Measurements from ENCODE around the gene PTPRU.

PTPRU gene

DNA sequence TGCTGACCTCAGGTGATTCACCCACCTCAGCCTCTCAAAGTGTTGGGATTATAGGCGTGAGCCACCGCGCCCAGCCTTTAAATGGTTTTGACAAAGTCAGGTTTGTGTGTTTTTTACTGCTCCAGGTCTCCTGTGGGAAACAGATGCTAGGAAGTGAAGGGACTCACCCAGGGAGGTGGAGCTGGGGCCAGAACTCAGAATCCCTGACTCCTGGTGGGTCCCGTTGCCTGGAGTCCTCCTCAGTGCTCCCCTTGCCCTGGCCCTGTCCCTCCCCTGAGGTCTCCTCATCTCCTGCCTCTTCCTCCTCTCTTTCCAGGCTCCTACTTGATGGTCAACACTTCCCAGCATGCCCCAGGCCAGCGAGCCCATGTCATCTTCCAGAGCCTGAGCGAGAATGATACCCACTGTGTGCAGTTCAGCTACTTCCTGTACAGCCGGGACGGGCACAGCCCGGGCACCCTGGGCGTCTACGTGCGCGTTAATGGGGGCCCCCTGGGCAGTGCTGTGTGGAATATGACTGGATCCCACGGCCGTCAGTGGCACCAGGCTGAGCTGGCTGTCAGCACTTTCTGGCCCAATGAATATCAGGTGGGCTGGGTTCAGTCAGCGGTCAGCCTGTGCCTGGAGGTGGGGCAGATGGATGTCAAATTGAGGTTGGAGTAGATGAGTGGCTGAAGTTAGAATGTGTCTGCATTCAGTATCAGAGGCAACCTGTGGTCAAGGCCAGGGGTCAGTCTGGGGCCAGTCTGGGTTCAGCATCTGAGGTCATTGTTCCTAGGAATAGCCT, 22.1 kb downstream of the PTPRU start:
- H3K9me3 ChIP-seq (ENCODE audit: control insufficient read depth, low read length): no peaks in the 10 kb centered on the region
- H3K36me3 ChIP-seq (ENCODE audit: control insufficient read depth, insufficient read depth, low read length, severe bottlenecking): peaks cover 4% of the 10 kb centered on the region
- H3K27me3 ChIP-seq (replicated peaks; ENCODE audit: control insufficient read depth, insufficient read depth, low read length): no peaks in the 10 kb centered on the region
- no peak overlapping the region for H3K9ac ChIP-seq (ENCODE audit: low read length)
- DNase-seq (ENCODE audit: low read depth): no peak
- peaks cover 6% of the 10 kb centered on the region for H3K4me1 ChIP-seq (ENCODE audit: control insufficient read depth, insufficient read depth, low read length)
- H3K4me3 ChIP-seq (ENCODE audit: low read length): no peak overlapping the region

- DNase-seq (ENCODE audit: low read depth): no peak
- H3K36me3 ChIP-seq (ENCODE audit: control insufficient read depth, insufficient read depth, low read length, severe bottlenecking): peaks cover 4% of the 10 kb centered on the region
- peak overlapping the region; percentile 66 for H3K9ac ChIP-seq (ENCODE audit: low read length)
- H3K27me3 ChIP-seq (replicated peaks; ENCODE audit: control insufficient read depth, insufficient read depth, low read length): no peaks in the 10 kb centered on the region
- peaks cover 6% of the 10 kb centered on the region for H3K4me1 ChIP-seq (ENCODE audit: control insufficient read depth, insufficient read depth, low read length)
- H3K4me3 ChIP-seq (ENCODE audit: low read length): peak overlapping the region; percentile 78
- H3K9me3 ChIP-seq (ENCODE audit: control insufficient read depth, low read length): no peaks in the 10 kb centered on the region
Measured at GRCh38 chr1:29258976-29259801, 22.9 kb downstream of the PTPRU start.

DNA sequence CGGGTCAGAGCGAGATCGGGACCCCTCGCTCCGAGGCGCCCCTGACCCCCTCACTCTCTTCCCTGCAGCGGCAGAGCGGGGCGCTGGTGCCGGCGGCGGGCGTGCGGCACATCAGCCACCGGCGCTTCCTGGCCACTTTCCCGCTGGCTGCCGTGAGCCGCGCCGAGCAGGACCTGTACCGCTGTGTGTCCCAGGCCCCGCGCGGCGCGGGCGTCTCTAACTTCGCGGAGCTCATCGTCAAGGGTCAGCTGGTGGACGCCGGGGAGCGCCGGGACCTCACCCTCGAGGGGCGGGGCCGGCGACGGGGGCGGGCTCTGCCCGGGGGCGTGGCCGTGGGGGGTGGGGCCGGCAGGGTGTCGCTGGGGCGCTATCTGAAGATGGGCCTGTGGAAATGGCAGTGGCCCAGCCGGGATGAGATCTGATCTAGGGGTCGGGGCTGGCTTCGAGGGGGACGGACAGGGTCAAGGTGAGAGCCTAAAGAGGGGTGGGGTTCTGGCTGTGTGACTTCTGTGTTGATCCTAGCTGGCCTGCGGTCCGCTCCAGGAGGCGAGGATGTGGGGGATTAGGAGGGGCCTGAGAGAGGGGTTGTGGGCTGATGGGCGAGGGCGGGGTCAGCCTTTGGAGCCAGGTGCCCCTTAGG, 23.6 kb downstream of the PTPRU start:
- Histone ChIP-seq H3K27me3 (replicated peaks; ENCODE audit: control insufficient read depth, insufficient read depth, low read length) (no peaks in the 10 kb centered on the region), H3K4me3 (ENCODE audit: low read length) (peak overlapping the region; percentile 78), H3K9me3 (ENCODE audit: control insufficient read depth, low read length) (no peaks in the 10 kb centered on the region), H3K4me1 (ENCODE audit: control insufficient read depth, insufficient read depth, low read length) (peaks cover 10% of the 10 kb centered on the region), H3K36me3 (ENCODE audit: control insufficient read depth, insufficient read depth, low read length, severe bottlenecking) (peaks cover 4% of the 10 kb centered on the region), H3K9ac (ENCODE audit: low read length) (peak overlapping the region; percentile 66)
- no peak for DNase-seq (ENCODE audit: low read depth)

- Histone ChIP-seq H3K27me3 (replicated peaks; ENCODE audit: control insufficient read depth, insufficient read depth, low read length) (no peaks in the 10 kb centered on the region), H3K4me1 (ENCODE audit: control insufficient read depth, insufficient read depth, low read length) (peaks cover 14% of the 10 kb centered on the region), H3K9ac (ENCODE audit: low read length) (no peak overlapping the region), H3K4me3 (ENCODE audit: low read length) (peak overlapping the region; percentile 8), H3K9me3 (ENCODE audit: control insufficient read depth, low read length) (no peaks in the 10 kb centered on the region), H3K36me3 (ENCODE audit: control insufficient read depth, insufficient read depth, low read length, severe bottlenecking) (peaks cover 4% of the 10 kb centered on the region)
- no peak for DNase-seq (ENCODE audit: low read depth)
Measured at GRCh38 chr1:29260531-29260930, 24.2 kb downstream of the PTPRU start.

GRCh38 chr1:29264773-29265389, 28.6 kb downstream of the PTPRU start:
- Histone ChIP-seq H3K36me3 (ENCODE audit: control insufficient read depth, insufficient read depth, low read length, severe bottlenecking) (peaks cover 4% of the 10 kb centered on the region), H3K9me3 (ENCODE audit: control insufficient read depth, low read length) (no peaks in the 10 kb centered on the region), H3K27me3 (replicated peaks; ENCODE audit: control insufficient read depth, insufficient read depth, low read length) (no peaks in the 10 kb centered on the region), H3K4me3 (ENCODE audit: low read length) (no peak overlapping the region), H3K9ac (ENCODE audit: low read length) (no peak overlapping the region), H3K4me1 (ENCODE audit: control insufficient read depth, insufficient read depth, low read length) (peaks cover 8% of the 10 kb centered on the region)
- peak; percentile 77 for DNase-seq (ENCODE audit: low read depth)

- Histone ChIP-seq H3K27me3 (replicated peaks; ENCODE audit: control insufficient read depth, insufficient read depth, low read length) (no peaks in the 10 kb centered on the region), H3K9me3 (ENCODE audit: control insufficient read depth, low read length) (no peaks in the 10 kb centered on the region), H3K9ac (ENCODE audit: low read length) (no peak overlapping the region), H3K4me1 (ENCODE audit: control insufficient read depth, insufficient read depth, low read length) (peaks cover 18% of the 10 kb centered on the region), H3K36me3 (ENCODE audit: control insufficient read depth, insufficient read depth, low read length, severe bottlenecking) (peaks cover 8% of the 10 kb centered on the region), H3K4me3 (ENCODE audit: low read length) (no peak overlapping the region)
- DNase-seq (ENCODE audit: low read depth): no peak
Measured at GRCh38 chr1:29266912-29267311, 30.6 kb downstream of the PTPRU start.

GRCh38 chr1:29267321-29268070, 31.2 kb downstream of the PTPRU start:
- Histone ChIP-seq H3K4me1 (ENCODE audit: control insufficient read depth, insufficient read depth, low read length) (peaks cover 24% of the 10 kb centered on the region), H3K27me3 (replicated peaks; ENCODE audit: control insufficient read depth, insufficient read depth, low read length) (no peaks in the 10 kb centered on the region), H3K36me3 (ENCODE audit: control insufficient read depth, insufficient read depth, low read length, severe bottlenecking) (peaks cover 6% of the 10 kb centered on the region), H3K4me3 (ENCODE audit: low read length) (no peak overlapping the region), H3K9me3 (ENCODE audit: control insufficient read depth, low read length) (no peaks in the 10 kb centered on the region), H3K9ac (ENCODE audit: low read length) (no peak overlapping the region)
- DNase-seq (ENCODE audit: low read depth): no peak

GRCh38 chr1:29269382-29269781, 33.1 kb downstream of the PTPRU start:
- no peak overlapping the region for H3K4me3 ChIP-seq (ENCODE audit: low read length)

DNA sequence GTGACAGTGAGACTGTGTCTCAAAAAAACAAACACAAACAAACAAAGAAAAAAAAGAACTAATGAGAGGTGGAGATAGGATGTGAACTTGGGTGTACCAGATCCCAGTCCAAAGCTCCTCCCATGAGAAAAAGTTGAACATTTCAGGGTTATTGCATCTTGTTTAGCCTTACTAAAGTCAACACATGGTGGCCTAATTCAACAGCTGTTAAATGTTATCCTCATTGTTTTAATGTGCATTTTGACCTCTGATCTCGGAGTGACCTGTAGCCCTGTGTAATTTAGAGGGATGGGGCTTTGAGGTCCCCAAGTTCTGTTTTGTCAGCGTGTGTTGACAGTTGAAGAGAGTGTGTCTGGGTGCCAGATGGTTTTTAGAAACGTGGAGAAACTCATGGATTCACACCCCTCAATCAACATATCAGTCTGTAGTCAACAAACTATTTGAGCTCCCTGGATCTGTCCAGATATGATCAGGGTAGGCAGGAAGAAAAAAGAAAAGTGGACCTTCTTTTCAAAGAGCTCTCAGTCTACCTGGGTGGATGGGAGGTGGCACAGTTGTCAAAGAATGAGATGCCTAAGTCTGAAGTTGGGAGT, 34.7 kb downstream of the PTPRU start:
- Histone ChIP-seq H3K9me3 (ENCODE audit: control insufficient read depth, low read length) (no peaks in the 10 kb centered on the region), H3K36me3 (ENCODE audit: control insufficient read depth, insufficient read depth, low read length, severe bottlenecking) (peaks cover 15% of the 10 kb centered on the region), H3K4me1 (ENCODE audit: control insufficient read depth, insufficient read depth, low read length) (peaks cover 16% of the 10 kb centered on the region), H3K4me3 (ENCODE audit: low read length) (no peak overlapping the region), H3K27me3 (replicated peaks; ENCODE audit: control insufficient read depth, insufficient read depth, low read length) (no peaks in the 10 kb centered on the region), H3K9ac (ENCODE audit: low read length) (peak overlapping the region; percentile 27)
- no peak for DNase-seq (ENCODE audit: low read depth)

More at GRCh38 chr1:29269382-29269781, 33.1 kb downstream of the PTPRU start:
- H3K4me1 ChIP-seq (ENCODE audit: control insufficient read depth, insufficient read depth, low read length): peaks cover 25% of the 10 kb centered on the region
- peaks cover 4% of the 10 kb centered on the region for H3K36me3 ChIP-seq (ENCODE audit: control insufficient read depth, insufficient read depth, low read length, severe bottlenecking)
- H3K9me3 ChIP-seq (ENCODE audit: control insufficient read depth, low read length): no peaks in the 10 kb centered on the region
- H3K27me3 ChIP-seq (replicated peaks; ENCODE audit: control insufficient read depth, insufficient read depth, low read length): no peaks in the 10 kb centered on the region
- no peak overlapping the region for H3K9ac ChIP-seq (ENCODE audit: low read length)
- DNase-seq (ENCODE audit: low read depth): no peak

DNA sequence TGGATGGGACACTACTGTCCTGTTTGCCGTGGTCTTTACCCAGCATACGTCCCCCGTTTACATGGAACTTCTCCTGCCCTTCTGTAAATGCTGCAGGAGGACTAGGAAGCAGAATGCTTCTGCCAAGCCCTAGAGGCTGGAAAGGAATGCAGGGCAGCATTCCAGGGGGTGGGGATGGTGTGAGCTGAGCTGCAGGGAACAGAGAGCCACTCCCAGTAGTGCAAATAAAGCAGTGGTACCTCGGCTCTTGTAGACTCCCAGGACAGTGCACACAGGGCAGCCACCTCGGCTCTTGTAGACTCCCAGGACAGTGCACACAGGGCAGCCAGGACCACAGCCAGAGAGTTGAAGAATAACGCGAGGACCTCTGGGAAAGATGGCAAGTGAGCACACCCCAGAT, 35.4 kb downstream of the PTPRU start:
- Histone ChIP-seq H3K4me3 (ENCODE audit: low read length) (peak overlapping the region; percentile 53), H3K4me1 (ENCODE audit: control insufficient read depth, insufficient read depth, low read length) (peaks cover 16% of the 10 kb centered on the region), H3K9ac (ENCODE audit: low read length) (peak overlapping the region; percentile 27), H3K36me3 (ENCODE audit: control insufficient read depth, insufficient read depth, low read length, severe bottlenecking) (peaks cover 20% of the 10 kb centered on the region), H3K9me3 (ENCODE audit: control insufficient read depth, low read length) (no peaks in the 10 kb centered on the region), H3K27me3 (replicated peaks; ENCODE audit: control insufficient read depth, insufficient read depth, low read length) (no peaks in the 10 kb centered on the region)
- peak; percentile 86 for DNase-seq (ENCODE audit: low read depth)

Measured in adipocyte (in vitro differentiated cells).